SK-N-SH treated with all-trans-retinoic acid at 6 μM for 48 hours (cell line): ENCODE data around the gene PCDH15.

ENCODE experiments used
- ATAC-seq: fragments of 200-7000 bp; cut with Tn5 transposase; 3 replicates; pipeline ENCODE4 v1.9.1; 2020; ENCODE audit warnings: mild to moderate bottlenecking, moderate library complexity
- ARNTL ChIP-seq: fragments of 450-650 bp; formaldehyde crosslinking; IDR thresholded peaks from 2 replicates; pipeline ENCODE4 v1.5.0; 2020; ENCODE audit warnings: low read depth, mild to moderate bottlenecking, moderate library complexity, borderline replicate concordance
- BACH2 ChIP-seq: fragments of 250-450 bp; sonication (Bioruptor Pico); IDR thresholded peaks from 2 replicates; pipeline ENCODE4 v1.9.0; 2021; ENCODE audit warnings: mild to moderate bottlenecking, borderline replicate concordance
- CSDC2 ChIP-seq: fragments of 250-450 bp; sonication (Bioruptor Pico); IDR thresholded peaks from 2 replicates; pipeline ENCODE4 v1.5.0; 2020; ENCODE audit warnings: mild to moderate bottlenecking, moderate library complexity
- CSRNP3 ChIP-seq: fragments of 250-450 bp; sonication (Bioruptor Pico); IDR thresholded peaks from 2 replicates; pipeline ENCODE4 v1.5.1; 2021; ENCODE audit warnings: mild to moderate bottlenecking, moderate library complexity
- ESRRG ChIP-seq: fragments of 250-450 bp; sonication (Bioruptor Pico); IDR thresholded peaks from 2 replicates; pipeline ENCODE4 v1.6.1; 2021; ENCODE audit warnings: mild to moderate bottlenecking
- ISL1 ChIP-seq: fragments of 250-450 bp; sonication (Bioruptor Pico); IDR thresholded peaks from 2 replicates; pipeline ENCODE4 v2.1.2; 2022; ENCODE audit warnings: mild to moderate bottlenecking, moderate library complexity
- OSR1 ChIP-seq: fragments of 250-450 bp; sonication (Bioruptor Pico); IDR thresholded peaks from 2 replicates; pipeline ENCODE4 v1.8.0; 2022; ENCODE audit warnings: moderate library complexity, mild to moderate bottlenecking, inconsistent platforms
- PATZ1 ChIP-seq: fragments of 250-450 bp; sonication (Bioruptor Pico); IDR thresholded peaks from 2 replicates; pipeline ENCODE4 v1.8.0; 2020; ENCODE audit warnings: mild to moderate bottlenecking, moderate library complexity, borderline replicate concordance
- PPARA ChIP-seq: fragments of 250-450 bp; sonication (Bioruptor Pico); IDR thresholded peaks from 2 replicates; pipeline ENCODE4 v1.5.0; 2020; ENCODE audit warnings: mild to moderate bottlenecking, borderline replicate concordance
- RARB ChIP-seq: fragments of 250-450 bp; sonication (Bioruptor Pico); IDR thresholded peaks from 2 replicates; pipeline ENCODE4 v1.8.0; 2021; ENCODE audit warnings: mild to moderate bottlenecking, moderate library complexity
- SNAI2 ChIP-seq: fragments of 250-450 bp; sonication (Bioruptor Pico); IDR thresholded peaks from 2 replicates; pipeline ENCODE4 v1.5.0; 2020; ENCODE audit warnings: mild to moderate bottlenecking, moderate library complexity
- TCF4 ChIP-seq: fragments of 250-450 bp; sonication (Bioruptor Pico); IDR thresholded peaks from 2 replicates; pipeline ENCODE4 v1.8.0; 2021; ENCODE audit warnings: mild to moderate bottlenecking, moderate library complexity, borderline replicate concordance
- TOX ChIP-seq: fragments of 250-450 bp; sonication (Bioruptor Pico); IDR thresholded peaks from 2 replicates; pipeline ENCODE4 v1.8.0; 2021; ENCODE audit warnings: mild to moderate bottlenecking, moderate library complexity, borderline replicate concordance
- ZC3H10 ChIP-seq: fragments of 250-450 bp; sonication (Bioruptor Pico); IDR thresholded peaks from 2 replicates; pipeline ENCODE4 v1.5.1; 2021; ENCODE audit warnings: mild to moderate bottlenecking, moderate library complexity
- ZFP3 ChIP-seq: fragments of 250-450 bp; sonication (Bioruptor Pico); IDR thresholded peaks from 2 replicates; pipeline ENCODE4 v1.5.0; 2020; ENCODE audit warnings: mild to moderate bottlenecking, moderate library complexity
- ZFP30 ChIP-seq: fragments of 450-650 bp; formaldehyde crosslinking; IDR thresholded peaks from 2 replicates; pipeline ENCODE4 v1.5.0; 2022; ENCODE audit warnings: mild to moderate bottlenecking, moderate library complexity
- ZNF565 ChIP-seq: fragments of 450-650 bp; formaldehyde crosslinking; conservative IDR thresholded peaks from 2 replicates; pipeline ENCODE4 v1.5.0; 2020; ENCODE audit warnings: low read depth, mild to moderate bottlenecking, moderate library complexity
- ZNF70 ChIP-seq: fragments of 450-650 bp; formaldehyde crosslinking; IDR thresholded peaks from 2 replicates; pipeline ENCODE4 v1.5.0; 2020; ENCODE audit warnings: mild to moderate bottlenecking, moderate library complexity
- ZNF8 ChIP-seq: fragments of 450-650 bp; formaldehyde crosslinking; IDR thresholded peaks from 2 replicates; pipeline ENCODE4 v1.5.0; 2020; ENCODE audit warnings: mild to moderate bottlenecking, moderate library complexity
- TF ChIP-seq, protein P1 (sequence below): fragments of 250-450 bp; sonication (Bioruptor Pico); IDR thresholded peaks from 2 replicates; pipeline ENCODE4 v1.5.0; 2020; ENCODE audit warnings: mild to moderate bottlenecking, moderate library complexity
- TF ChIP-seq, protein P2 (sequence below): fragments of 250-450 bp; sonication (Bioruptor Pico); IDR thresholded peaks from 2 replicates; pipeline ENCODE4 v1.5.1; 2020; ENCODE audit warnings: low read depth, mild to moderate bottlenecking, moderate library complexity
- TF ChIP-seq, protein P3 (sequence below): fragments of 250-450 bp; sonication (Bioruptor Pico); IDR thresholded peaks from 2 replicates; pipeline ENCODE4 v1.8.0; 2021; ENCODE audit warnings: low read depth, mild to moderate bottlenecking, moderate library complexity, borderline replicate concordance

The PCDH15 gene

DNA sequence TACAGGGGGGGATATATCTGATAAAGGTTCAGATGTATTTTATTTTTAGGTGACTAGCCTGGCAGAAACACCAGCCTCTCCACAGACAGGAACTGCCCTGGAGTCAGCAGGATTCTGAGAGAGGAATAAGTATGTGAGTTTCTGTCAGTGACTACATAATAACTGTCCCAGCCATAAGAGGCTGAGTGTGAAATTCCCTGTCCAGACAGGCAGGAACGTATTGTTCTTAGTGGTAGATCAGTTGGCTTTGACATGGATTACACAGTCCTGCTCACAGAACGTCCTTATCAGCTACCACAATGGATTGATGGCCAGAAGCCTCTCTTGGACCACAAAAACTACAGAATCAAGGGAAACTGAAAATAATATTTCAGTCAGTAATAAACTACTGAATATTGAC is 709.8 kb downstream of the PCDH15 start:
- TF ChIP-seq ZC3H10 = no peak
- TF ChIP-seq, protein P1, sequence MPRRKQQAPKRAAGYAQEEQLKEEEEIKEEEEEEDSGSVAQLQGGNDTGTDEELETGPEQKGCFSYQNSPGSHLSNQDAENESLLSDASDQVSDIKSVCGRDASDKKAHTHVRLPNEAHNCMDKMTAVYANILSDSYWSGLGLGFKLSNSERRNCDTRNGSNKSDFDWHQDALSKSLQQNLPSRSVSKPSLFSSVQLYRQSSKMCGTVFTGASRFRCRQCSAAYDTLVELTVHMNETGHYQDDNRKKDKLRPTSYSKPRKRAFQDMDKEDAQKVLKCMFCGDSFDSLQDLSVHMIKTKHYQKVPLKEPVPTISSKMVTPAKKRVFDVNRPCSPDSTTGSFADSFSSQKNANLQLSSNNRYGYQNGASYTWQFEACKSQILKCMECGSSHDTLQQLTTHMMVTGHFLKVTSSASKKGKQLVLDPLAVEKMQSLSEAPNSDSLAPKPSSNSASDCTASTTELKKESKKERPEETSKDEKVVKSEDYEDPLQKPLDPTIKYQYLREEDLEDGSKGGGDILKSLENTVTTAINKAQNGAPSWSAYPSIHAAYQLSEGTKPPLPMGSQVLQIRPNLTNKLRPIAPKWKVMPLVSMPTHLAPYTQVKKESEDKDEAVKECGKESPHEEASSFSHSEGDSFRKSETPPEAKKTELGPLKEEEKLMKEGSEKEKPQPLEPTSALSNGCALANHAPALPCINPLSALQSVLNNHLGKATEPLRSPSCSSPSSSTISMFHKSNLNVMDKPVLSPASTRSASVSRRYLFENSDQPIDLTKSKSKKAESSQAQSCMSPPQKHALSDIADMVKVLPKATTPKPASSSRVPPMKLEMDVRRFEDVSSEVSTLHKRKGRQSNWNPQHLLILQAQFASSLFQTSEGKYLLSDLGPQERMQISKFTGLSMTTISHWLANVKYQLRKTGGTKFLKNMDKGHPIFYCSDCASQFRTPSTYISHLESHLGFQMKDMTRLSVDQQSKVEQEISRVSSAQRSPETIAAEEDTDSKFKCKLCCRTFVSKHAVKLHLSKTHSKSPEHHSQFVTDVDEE (CRISPR knock-in tag) = no peak
- TF ChIP-seq, protein P2, sequence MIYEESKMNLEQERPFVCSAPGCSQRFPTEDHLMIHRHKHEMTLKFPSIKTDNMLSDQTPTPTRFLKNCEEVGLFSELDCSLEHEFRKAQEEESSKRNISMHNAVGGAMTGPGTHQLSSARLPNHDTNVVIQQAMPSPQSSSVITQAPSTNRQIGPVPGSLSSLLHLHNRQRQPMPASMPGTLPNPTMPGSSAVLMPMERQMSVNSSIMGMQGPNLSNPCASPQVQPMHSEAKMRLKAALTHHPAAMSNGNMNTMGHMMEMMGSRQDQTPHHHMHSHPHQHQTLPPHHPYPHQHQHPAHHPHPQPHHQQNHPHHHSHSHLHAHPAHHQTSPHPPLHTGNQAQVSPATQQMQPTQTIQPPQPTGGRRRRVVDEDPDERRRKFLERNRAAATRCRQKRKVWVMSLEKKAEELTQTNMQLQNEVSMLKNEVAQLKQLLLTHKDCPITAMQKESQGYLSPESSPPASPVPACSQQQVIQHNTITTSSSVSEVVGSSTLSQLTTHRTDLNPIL = no peak
- no peak for TF ChIP-seq CSDC2 (CRISPR knock-in tag)
- no peak for TF ChIP-seq PATZ1 (CRISPR knock-in tag)
- TF ChIP-seq ZNF70 = no peak
- TF ChIP-seq TCF4 (CRISPR knock-in tag) = no peak
- no peak for TF ChIP-seq ESRRG
- no peak for TF ChIP-seq ISL1 (CRISPR knock-in tag)
- no peak for TF ChIP-seq RARB (CRISPR knock-in tag)
- TF ChIP-seq, protein P3, sequence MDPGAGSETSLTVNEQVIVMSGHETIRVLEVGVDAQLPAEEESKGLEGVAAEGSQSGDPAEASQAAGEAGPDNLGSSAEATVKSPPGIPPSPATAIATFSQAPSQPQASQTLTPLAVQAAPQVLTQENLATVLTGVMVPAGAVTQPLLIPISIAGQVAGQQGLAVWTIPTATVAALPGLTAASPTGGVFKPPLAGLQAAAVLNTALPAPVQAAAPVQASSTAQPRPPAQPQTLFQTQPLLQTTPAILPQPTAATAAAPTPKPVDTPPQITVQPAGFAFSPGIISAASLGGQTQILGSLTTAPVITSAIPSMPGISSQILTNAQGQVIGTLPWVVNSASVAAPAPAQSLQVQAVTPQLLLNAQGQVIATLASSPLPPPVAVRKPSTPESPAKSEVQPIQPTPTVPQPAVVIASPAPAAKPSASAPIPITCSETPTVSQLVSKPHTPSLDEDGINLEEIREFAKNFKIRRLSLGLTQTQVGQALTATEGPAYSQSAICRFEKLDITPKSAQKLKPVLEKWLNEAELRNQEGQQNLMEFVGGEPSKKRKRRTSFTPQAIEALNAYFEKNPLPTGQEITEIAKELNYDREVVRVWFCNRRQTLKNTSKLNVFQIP (CRISPR knock-in tag) = no peak
- no peak for TF ChIP-seq OSR1 (CRISPR knock-in tag)
- no peak for TF ChIP-seq CSRNP3
- TF ChIP-seq ZFP30 (CRISPR knock-in tag) = no peak
- no peak for TF ChIP-seq ARNTL (CRISPR knock-in tag)
- TF ChIP-seq ZFP3 (CRISPR knock-in tag) = no peak
- TF ChIP-seq PPARA = no peak
- TF ChIP-seq ZNF565 (CRISPR knock-in tag) = no peak

DNA sequence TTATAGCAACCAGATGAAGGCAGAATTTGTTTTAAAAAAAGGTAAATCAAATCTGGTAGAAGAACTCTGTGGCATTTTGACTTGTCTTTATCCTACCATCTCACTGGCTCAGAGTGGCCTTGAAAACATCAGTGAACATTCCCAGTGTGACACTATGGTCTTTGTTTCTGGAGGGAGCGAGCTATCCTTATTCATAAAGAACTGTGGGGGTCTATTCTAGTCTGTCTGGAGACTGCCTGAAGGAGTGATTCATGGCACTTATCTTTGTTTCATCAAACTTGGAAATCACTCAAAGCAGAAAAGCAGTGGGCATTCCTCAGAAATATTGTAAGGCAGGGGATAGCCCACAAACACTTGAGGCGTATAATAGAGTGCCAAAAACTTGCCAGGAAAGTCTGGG is 719.1 kb downstream of the PCDH15 start:
- ATAC-seq = no peak
- TF ChIP-seq ZNF70 (no peak), TOX (CRISPR knock-in tag) (no peak), ZNF565 (CRISPR knock-in tag) (no peak), ESRRG (no peak), SNAI2 (CRISPR knock-in tag) (no peak), ARNTL (CRISPR knock-in tag) (no peak), ISL1 (CRISPR knock-in tag) (peak; percentile 89), RARB (CRISPR knock-in tag) (no peak), PATZ1 (CRISPR knock-in tag) (peak; percentile 34; the same call in 1 of the 2 replicates), BACH2 (CRISPR knock-in tag) (no peak), TCF4 (CRISPR knock-in tag) (peak; percentile 31; the same call in 1 of the 2 replicates), ZFP30 (CRISPR knock-in tag) (no peak), ZC3H10 (no peak), ZFP3 (CRISPR knock-in tag) (0 out of 2 replicates have a peak, but pooled peaks have one; percentile 19), OSR1 (CRISPR knock-in tag) (no peak), ZNF8 (CRISPR knock-in tag) (no peak)
- TF ChIP-seq, protein P1 (CRISPR knock-in tag) = no peak
- TF ChIP-seq, protein P2 = 0 out of 2 replicates have a peak, but pooled peaks have one; percentile 48
- TF ChIP-seq, all 23 proteins: peak for 5

More for the DNA sequence above, 709.8 kb downstream of the PCDH15 start:
- ATAC-seq = no peak
